ENCODE data around the gene EFCAB14. TPM values are rescaled to one million over a fixed set of nuclear protein-coding genes. Genes with fewer than 3 reads are reported as not detected.
"Not testable (repeated sequence)": the region's sequence is repeated elsewhere in the genome, so short reads cannot be mapped to it uniquely, and the experiment has no call there.

EFCAB14 gene, protein sequence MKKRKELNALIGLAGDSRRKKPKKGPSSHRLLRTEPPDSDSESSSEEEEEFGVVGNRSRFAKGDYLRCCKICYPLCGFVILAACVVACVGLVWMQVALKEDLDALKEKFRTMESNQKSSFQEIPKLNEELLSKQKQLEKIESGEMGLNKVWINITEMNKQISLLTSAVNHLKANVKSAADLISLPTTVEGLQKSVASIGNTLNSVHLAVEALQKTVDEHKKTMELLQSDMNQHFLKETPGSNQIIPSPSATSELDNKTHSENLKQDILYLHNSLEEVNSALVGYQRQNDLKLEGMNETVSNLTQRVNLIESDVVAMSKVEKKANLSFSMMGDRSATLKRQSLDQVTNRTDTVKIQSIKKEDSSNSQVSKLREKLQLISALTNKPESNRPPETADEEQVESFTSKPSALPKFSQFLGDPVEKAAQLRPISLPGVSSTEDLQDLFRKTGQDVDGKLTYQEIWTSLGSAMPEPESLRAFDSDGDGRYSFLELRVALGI
- polyA plus RNA-seq (ENCODE audit: insufficient read length) = 87.7 TPM

- DNase-seq (ENCODE audit: low read depth) = peak; percentile 73
Observed at GRCh38 chr1:46718727-46719622, at the start of gene EFCAB14. Gene EFCAB14 (minus strand): TSS chr1:46719114. CDS start chr1:46718087, 1,027 bp downstream.

- no peak for DNase-seq (ENCODE audit: low read depth)
Observed at GRCh38 chr1:46768445-46768844, 49.5 kb upstream of the EFCAB14 start.

DNA sequence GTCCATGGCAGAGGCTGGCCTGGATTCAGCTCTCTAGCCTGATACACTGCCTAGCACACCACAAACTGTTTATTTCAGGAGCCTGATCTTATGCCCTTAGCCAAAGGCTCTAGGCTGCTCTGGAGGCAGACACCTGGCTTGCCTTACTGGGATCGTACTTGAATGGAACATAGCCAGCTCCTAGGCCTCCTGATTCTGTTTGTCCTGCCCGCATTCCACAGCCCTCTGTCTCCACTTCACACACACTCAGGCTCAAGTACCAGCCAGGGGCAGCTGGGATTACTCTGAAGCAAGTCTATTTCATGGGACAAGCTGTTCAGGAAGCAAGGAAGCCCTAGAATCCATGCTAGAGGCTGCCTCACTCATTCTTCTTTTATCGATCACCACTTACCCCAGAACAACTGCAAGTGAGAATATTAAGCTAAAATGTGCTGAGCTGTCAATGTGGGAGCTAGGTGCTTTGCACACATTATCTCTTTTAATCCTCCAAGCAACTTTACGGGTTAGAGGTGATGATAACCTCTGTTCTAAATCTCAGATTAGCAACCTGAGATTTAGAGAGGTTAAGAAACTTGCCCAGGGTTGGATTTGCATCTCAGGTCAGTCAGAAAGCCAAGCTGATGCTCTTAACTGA, 48.9 kb upstream of the EFCAB14 start:
- no peak for DNase-seq (ENCODE audit: low read depth)

GRCh38 chr1:46764402-46764801, 45.5 kb upstream of the EFCAB14 start:
- no peak for DNase-seq (ENCODE audit: low read depth)

- DNase-seq (ENCODE audit: low read depth) = no peak
Observed at GRCh38 chr1:46761740-46762139, 42.8 kb upstream of the EFCAB14 start.

DNA sequence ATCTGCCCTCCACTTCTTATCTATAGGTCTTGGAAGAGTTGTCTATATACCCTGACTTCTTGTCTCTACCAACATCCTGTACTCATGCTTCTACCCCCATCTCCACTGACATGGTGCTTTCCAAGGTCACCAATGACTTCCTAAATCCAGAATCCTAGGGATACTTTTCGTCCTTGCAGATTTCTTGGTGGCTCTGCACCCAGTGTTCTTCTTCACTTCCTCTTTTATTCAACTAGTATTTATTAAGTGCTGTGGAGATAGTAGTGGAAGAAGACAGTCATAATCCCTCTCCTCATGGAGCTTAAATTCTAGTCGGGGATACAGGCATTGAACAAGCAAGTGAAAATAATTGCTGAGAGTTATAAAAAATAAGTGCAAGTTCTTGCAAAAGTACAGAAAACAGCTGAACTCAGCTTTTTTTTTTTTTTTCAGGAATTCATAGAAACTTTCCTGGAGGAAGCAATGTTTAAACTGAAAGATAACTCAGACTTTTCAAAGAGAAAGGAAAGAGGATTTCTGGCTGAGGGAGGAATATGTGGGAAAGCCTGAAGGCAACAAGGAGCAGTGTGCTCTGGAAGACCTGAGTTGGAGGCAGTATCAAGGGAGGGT, 41.7 kb upstream of the EFCAB14 start:
- no peak for DNase-seq (ENCODE audit: low read depth)

DNA sequence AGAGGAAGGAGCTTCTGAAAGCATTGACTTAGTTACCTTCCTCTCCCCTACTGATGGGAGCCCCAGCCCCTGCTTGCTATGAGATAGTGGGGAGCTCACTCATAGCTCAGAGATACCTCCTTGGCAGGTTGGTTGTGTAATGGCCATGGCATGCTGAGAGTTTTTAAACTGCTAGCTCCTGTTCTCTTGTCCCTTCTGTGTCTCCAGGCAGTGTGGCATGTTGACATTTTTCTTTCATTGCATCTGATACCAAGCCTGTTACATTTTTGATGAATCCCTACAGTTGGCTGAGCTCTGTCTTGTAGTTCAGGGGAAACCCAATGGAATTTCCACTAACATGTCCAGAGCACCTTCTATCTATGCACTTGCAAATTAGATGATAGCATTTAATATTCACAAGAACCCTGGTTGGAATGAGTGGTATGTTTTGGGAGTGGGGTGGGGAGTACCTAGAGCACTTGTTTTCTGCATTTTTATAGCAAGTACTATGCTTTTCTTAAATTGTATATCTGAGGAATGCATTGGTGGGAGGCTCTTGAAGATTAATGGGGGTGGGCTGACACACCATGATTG, 39.1 kb upstream of the EFCAB14 start:
- no peak for DNase-seq (ENCODE audit: low read depth)

DNA sequence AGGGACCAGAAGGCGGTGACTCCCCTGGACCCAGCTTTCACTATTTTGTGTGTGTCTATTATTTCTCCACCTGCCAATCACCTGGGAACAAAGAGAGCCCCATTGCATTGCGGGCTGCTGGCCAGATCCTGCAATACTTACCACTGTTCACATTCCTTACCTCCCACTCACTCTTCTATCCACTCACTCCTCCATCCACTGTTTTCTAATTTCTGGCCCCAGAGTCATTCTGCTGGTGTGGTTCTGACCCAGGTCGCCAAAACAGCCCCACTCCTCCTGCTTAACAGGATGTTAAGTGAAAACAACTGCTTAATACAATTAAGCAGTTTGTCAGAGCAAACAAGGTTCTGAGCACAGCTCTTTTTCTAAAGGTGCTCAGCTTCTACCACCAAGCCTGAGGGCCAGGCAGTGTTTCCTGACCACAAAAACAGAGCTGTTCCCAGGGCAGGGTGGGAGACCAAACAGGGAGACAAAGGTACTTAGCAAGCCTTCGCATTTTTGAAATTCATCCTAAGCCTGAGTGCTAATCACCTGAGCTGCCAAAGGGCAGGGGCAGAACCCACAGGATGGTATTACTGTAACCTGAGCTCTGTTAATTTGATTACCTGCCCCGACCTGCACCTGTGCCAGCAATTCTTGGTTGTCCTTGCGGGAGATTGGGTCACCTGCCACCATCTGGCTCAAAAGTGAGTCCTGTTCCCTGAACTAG, 38.5 kb upstream of the EFCAB14 start:
- no peak for DNase-seq (ENCODE audit: low read depth)

DNA sequence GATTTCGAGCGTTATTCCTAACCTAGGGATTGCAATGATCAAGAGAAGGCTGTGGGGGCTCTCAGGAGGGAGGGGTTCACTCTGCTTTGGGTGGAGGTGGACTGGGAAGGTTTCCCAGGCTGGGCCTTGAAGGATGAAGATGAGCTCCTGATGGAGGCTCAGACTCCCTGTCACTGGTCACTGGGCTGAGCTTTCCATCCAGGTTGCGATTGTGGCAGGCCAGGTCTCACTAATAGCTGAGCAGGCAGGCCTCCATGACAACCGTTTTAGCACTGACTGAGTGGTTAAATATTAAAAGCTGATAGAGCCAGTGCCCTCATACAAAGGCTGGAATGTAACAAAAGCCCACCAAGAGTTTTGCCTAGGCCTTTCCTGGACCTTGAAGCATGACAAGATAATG, 36.2 kb upstream of the EFCAB14 start:
- DNase-seq (ENCODE audit: low read depth) = no peak

DNA sequence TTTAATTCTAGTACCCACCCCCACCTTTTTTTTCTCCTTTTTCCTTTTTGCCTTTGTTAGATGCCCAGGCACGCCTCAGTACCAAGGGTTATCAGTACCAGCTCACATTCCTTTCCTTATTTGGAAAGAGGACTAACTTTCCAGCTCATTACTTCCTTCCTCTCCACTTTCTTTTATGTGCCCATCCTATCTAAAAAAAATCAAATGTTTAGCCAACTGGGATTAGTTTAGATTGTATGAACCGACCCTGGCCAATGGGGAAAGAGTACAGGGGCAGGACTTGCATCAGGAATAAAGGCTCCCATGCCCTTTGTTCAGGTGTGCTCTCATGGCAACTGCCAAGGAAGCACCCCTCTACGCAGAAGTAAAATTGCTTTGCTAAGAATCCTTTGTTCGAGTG, 35.8 kb upstream of the EFCAB14 start:
- DNase-seq (ENCODE audit: low read depth) = not testable (repeated sequence)

GRCh38 chr1:46753985-46754384, 35.1 kb upstream of the EFCAB14 start:
- DNase-seq (ENCODE audit: low read depth) = no peak

DNA sequence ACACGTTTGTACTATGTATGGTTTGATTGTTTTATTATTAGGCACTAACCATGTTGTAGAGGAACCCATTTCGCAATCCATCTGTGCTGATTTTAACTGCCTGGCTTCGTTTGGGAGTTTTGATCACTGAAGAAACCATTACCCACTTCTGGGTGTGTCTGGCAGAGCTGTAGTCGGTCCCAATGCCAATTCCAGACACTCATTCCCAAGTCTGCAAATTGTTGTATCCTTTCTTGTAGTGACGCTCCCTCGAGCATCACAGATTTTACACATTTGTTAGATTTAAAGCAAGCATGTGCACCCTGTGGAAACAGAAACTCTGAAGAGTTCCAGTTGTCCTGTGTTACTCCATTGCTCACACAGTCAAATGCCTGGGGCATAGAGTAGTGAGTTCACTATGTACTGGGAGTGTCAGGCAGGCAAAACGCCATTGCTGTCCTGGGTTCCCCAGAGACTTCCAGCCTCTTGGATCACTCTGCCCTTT, 31.0 kb upstream of the EFCAB14 start:
- DNase-seq (ENCODE audit: low read depth) = no peak

- no peak for DNase-seq (ENCODE audit: low read depth)
Observed at GRCh38 chr1:46749404-46749803, 30.5 kb upstream of the EFCAB14 start.

DNA sequence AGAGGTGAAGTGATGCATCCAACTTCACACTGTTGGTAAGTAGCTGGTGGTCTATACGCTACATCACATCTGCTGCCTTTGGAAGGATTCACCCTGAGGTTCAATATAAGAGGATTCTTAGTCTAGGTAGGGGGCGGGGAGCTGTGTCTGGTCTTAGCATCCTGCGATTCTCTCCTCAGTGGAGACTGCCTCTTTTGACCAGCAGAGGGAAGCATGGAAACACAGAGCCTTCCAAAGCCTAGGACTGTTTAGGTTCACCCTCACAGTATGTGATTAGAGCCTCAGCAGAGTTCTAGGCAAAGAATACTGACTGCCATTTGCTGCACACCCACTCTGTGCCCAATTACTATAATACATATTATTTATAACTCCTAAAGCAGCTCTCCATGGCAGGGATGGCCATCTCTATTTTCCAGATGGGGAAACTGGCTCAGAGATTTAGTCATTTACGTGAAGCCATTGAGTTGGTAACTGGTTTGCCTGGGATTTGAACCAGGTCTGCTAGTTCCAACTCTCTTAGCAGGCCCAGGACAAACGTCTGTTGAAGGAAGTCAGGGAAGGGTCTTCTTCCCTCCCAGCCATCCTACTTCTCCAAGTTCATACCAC, 28.9 kb upstream of the EFCAB14 start:
- DNase-seq (ENCODE audit: low read depth) = no peak

- no peak for DNase-seq (ENCODE audit: low read depth)
Observed at GRCh38 chr1:46742069-46742468, 23.2 kb upstream of the EFCAB14 start.

- peak; percentile 40 for DNase-seq (ENCODE audit: low read depth)
Observed at GRCh38 chr1:46735708-46736324, 16.9 kb upstream of the EFCAB14 start.

DNA sequence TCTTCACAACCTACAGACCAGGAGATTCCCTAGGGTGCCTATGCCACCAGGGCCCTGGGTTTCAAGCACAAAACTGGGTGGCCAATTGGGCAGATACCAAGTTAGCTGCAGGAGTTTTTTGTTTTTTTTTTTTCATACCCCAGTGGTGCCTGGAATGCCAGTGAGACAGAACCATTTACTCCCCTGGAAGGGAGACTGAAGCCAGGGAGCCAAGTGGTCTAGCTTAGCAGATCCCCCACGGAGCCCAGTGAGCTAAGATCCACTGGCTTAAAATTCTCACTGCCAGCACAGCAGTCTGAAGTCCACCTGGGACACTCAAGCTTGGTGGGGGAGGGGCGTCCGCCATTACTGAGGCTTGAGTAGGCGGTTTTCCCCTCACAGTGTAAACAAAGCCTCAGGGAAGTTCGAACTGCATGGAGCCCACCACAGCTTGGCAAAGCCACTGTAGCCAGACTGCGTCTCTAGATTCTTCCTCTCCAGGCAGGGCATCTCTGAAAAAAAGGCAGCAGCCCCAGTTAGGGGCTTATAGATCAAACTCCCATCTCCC, 9.5 kb upstream of the EFCAB14 start:
- DNase-seq (ENCODE audit: low read depth) = not testable (repeated sequence)

GRCh38 chr1:46725736-46726108, 6.8 kb upstream of the EFCAB14 start:
- no peak for DNase-seq (ENCODE audit: low read depth)

Measured in forelimb muscle (tissue), 1 donor.